GM10266 (cell line): ENCODE results near the gene F5.

Experiments used
- DNase-seq: peaks from one replicate; pipeline ENCODE4 v3.0.0; 2012; ENCODE audit errors: extremely low spot score
- CTCF ChIP-seq: IDR thresholded peaks from 2 replicates; pipeline ENCODE4 v1.5.1; 2012; ENCODE audit warnings: mild to moderate bottlenecking, low read depth; ENCODE audit not compliant: control insufficient read depth, insufficient read depth; ENCODE audit errors: missing control alignments

F5 gene

GRCh38 chr1:169521226-169521625, 65.1 kb downstream of the F5 start:
- TF ChIP-seq CTCF: no peak
- DNase-seq: no peak

- TF ChIP-seq CTCF: no peak
- DNase-seq: no peak
These were observed 68.6 kb downstream of the F5 start for GRCh38 chr1:169517558-169518186.

DNA sequence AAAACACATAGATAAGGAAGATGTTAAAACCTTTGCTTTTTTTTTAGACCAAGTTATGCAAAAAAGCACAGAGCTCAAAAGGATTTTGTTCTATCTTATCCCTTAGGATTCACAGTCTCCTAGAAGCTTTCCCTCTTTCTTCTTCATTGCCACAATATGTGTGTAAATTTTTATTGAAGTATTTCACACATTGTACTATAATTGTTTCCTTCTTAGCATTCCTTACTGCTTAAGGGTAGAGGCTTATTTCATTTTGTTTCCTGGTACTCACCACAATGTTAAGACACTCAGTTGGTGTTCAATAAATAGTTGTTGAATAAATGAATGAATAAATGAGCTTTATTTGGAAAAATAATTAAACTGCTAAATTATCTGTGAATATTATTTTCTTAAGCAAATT, 70.6 kb downstream of the F5 start:
- no peak for DNase-seq

GRCh38 chr1:169514566-169515270, 71.6 kb downstream of the F5 start:
- TF ChIP-seq CTCF: peak; percentile 0
- no peak for DNase-seq

More for the DNA sequence above, 70.6 kb downstream of the F5 start:
- no peak for TF ChIP-seq CTCF

DNA sequence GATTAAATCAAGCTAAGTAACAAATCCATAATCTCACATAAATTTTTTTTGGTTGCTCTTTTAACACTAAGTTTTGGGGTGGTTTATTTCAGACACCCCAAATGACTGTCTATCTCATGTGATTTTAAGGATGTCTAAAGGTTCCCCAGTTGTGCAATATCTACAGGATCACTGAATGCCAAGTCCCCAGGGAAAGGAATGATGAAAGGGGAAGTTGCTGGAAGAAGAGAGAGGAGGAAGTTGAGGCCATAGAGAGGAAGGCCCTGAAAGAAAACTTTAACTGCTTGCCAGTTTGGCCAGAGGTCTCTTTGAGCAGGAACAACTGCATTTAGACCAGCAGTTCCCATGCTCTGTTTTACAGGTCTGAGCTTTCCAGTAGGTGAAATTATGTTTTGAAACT, 73.1 kb downstream of the F5 start:
- TF ChIP-seq CTCF: no peak
- no peak for DNase-seq

- DNase-seq: no peak
- no peak for TF ChIP-seq CTCF
These were observed 74.8 kb downstream of the F5 start for GRCh38 chr1:169511316-169512005.

- no peak for DNase-seq
- TF ChIP-seq CTCF: no peak
These were observed 76.2 kb downstream of the F5 start for GRCh38 chr1:169510060-169510459.
